HG02759 (cell line): ENCODE measurements around the gene TAF1A.
"Not testable (repeated sequence)": the region's sequence is repeated elsewhere in the genome, so short reads cannot be mapped to it uniquely, and the experiment has no call there.

Experiments
- ATAC-seq: cut with Tn5 transposase; IDR thresholded peaks from one replicate; pipeline ENCODE4 v1.9.1; 2021; ENCODE audit warnings: mild to moderate bottlenecking, moderate library complexity; ENCODE audit not compliant: unreplicated experiment

Gene TAF1A

GRCh38 chr1:222589462-222590302, at the start of gene TAF1A:
TAF1A (minus strand) TSS chr1:222589933.
- ATAC-seq = peak; percentile 100

DNA sequence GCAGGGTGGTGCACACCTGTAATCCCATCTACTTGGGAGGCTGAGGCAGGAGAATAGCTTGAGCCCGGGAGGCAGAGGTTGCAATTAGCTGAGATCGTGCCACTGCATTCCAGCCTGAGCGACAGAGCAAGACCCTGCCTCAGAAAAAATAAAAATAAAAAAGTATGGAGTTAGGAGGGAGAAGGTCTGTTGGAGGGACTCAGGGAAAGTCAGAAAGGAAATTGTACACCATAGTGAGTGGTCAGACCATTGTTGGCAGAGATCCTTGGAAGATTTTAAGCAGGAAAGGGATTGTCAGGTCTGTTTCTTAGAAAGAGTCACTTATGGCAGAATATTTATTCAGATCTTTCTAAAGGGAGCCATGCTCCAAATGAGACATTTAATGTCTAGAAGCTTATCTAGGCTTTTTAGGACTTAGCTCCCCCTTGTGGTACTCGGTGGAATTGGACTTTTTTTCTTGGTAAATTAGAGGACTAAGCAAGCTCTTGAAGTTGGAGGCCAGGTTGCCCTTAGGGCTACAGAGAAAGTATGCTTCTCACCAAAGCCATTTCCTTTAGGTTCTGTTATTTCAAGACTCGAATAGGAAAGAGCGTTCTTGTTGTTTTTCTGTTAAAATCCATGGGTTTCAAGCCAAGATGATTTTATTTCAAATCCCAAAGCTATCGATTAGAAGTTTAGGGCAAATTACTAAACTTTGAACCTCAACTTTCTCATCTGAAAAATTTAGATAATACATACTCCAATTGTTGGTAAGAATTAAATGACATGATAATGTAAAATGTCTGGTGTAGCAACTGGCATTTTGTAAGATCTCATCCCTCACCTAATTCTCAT, 44.7 kb upstream of the TAF1A start:
- peak; percentile 88 for ATAC-seq

- ATAC-seq = no peak
These were observed 43.0 kb upstream of the TAF1A start for GRCh38 chr1:222632749-222633148.

GRCh38 chr1:222631611-222632208, 42.0 kb upstream of the TAF1A start:
- ATAC-seq = no peak

- no peak for ATAC-seq
These were observed 40.3 kb upstream of the TAF1A start for GRCh38 chr1:222629921-222630535.

- ATAC-seq = no peak
These were observed 37.5 kb upstream of the TAF1A start for GRCh38 chr1:222627232-222627631.

GRCh38 chr1:222624214-222624613, 34.5 kb upstream of the TAF1A start:
- ATAC-seq = no peak

DNA sequence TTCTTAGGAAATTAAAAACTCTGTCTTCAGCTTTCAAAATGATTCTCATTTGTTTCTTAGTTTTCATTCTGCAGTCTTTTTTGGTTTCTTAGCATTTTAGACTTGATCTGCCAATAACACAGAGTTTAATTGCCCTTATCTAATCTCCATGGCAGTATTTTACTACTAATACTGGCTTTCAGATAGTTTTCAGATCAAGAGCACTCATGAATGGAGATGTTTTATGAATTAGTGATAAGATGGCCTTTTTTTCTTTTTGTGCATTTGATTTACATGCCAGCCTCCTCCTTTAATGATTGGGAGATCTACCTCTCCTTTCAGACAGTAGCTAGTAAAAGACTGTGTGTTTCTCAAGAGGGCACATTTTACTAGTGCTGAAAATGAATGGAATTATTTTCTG, 33.7 kb upstream of the TAF1A start:
- ATAC-seq = no peak

GRCh38 chr1:222622765-222623164, 33.0 kb upstream of the TAF1A start:
- ATAC-seq = no peak

GRCh38 chr1:222620566-222620965, 30.8 kb upstream of the TAF1A start:
- ATAC-seq = no peak

DNA sequence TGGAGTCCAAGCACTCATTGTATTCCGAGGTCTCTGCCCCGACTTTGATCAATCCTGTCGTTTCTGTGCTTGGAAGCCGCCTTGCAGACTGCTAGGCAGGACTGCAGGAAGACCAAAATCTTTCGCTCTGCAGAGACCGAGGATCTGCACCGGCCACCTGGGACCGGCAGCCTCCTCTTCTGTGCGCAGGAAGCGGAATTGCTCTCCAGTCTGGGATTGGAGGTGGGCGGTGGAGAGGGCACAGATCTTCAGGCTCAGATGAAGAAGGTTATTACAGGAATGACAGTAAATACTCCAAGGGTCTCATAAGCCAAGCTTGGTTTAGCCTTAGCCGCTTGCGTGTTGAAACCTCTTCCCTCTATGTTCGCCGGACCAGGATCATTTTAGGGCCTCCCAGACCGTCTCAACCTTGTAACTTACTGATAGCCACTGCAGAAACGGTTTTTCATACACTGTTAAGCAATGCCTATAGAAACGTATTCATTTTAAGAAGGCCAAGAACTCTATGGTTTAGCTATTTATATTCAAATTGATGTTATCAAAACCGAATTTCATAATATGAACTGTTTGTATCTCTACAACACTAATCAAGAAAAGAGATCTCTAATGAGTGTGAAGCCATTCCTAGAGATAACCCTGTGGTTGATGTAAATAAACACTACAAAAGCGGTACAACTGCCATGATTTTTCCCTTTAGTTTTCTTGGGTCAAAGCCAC, 29.3 kb upstream of the TAF1A start:
- ATAC-seq = no peak

- peak; percentile 68 for ATAC-seq
These were observed 28.5 kb upstream of the TAF1A start, which contains the start of gene MIA3 for GRCh38 chr1:222618001-222618879. MIA3 (plus strand) TSS chr1:222618097; CDS start chr1:222618111, 14 bp downstream.

- peak; percentile 85 for ATAC-seq
These were observed 27.7 kb upstream of the TAF1A start for GRCh38 chr1:222617367-222617951.

DNA sequence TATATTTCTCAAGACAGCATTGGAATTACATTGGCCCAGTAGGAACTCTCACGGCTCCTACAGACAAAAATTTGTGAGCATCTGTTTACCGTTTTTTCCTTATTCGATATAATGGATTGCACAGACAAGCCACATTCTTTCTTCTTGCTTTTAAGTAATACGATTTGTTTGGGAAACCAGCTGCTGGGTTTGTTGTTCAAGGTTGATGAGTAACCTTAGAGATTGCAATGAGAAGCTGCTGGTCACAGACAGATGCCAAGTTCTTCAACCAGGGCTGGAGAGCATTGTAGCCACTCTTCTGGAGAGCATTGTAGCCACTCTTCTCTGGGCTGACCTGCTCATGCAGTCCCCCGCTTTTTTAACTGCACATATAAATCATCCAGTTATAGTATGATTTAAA, 26.8 kb upstream of the TAF1A start:
- ATAC-seq = no peak

- ATAC-seq = no peak
These were observed 23.9 kb upstream of the TAF1A start for GRCh38 chr1:222613627-222614026.

DNA sequence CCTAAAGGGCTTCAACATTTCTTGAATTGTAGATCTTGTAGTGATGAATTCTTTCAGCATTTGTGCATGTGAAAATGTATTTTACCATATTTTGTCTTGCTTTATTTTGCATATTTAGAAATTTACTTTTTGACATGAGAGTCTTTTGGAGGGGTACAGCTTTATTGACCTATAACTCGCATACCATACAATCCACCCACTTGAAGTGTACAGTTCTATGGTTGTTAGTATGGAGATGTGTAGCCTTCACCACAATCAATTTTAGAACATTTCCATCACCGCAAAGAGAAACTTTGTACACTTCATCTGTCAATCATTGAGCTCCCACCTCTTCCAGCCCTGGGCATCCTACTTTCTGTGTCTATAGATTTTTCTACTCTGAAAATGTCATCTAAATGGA, 21.0 kb upstream of the TAF1A start:
- ATAC-seq = no peak

DNA sequence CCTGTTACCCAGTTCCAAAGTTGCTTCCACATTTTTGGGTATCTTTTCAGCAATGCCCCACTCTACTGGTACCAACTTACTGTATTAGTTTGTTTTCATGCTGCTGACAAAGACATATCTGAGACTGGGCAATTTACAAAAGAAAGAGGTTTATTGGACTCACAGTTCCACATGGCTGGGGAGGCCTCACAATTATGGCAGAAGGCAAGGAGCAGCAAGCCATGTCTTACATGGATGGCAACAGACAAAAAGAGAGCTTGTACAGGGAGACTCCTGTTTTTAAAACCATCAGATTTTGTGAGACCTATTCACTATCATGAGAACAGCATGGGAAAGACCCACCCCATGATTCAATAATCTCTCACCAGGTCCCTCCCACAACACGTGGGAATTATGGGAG, 19.4 kb upstream of the TAF1A start:
- ATAC-seq = not testable (repeated sequence)

GRCh38 chr1:222606757-222607156, 17.0 kb upstream of the TAF1A start:
- no peak for ATAC-seq

GRCh38 chr1:222601257-222601656, 11.5 kb upstream of the TAF1A start:
- no peak for ATAC-seq
